NCI-H526 (cell line): ENCODE data around the gene NRG3.

ENCODE experiments used
- DNase-seq, 2 experiments: peaks; one replicate each; lab custom pipeline; 2025; lab: John Stamatoyannopoulos, UW

The NRG3 gene

DNA sequence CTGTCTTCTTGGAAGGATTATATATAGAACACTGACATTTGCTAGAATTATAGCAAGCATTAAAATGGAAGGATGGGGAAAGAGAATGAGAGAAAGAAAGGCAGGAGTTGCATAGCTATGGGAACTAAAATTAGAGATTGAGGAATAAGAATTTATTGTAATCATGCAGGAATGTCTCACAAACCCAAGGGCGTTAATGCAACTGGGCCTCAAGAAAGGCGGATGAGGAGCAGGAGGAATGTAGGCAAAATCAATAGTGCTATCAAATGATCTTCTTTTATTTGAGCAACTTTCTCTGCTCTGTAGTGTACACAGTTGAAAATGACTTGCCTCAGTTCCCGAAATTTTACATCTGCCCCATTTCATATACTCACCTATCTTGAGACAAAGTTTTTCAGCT is 1132.5 kb downstream of the NRG3 start:
- no peak for DNase-seq

DNA sequence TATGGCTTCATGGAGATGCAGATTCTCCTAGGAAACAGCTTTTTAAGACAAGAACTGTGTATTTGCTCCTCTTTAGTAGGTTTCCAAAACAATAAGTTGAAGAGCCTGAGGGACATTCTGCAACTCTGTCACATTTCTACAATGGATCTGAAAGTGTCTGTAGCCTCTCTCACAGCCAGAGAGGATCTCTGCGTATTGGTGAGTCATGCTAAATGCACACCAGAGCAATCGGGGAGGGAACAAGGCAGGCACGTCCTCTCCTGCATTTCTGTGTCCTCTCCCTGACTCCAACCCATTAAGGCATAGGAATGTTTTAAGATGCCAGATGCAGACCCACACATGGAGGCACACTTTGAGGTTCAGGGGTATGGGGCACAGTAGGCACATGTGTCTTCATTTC is 1137.9 kb downstream of the NRG3 start:
- no peak for DNase-seq

DNA sequence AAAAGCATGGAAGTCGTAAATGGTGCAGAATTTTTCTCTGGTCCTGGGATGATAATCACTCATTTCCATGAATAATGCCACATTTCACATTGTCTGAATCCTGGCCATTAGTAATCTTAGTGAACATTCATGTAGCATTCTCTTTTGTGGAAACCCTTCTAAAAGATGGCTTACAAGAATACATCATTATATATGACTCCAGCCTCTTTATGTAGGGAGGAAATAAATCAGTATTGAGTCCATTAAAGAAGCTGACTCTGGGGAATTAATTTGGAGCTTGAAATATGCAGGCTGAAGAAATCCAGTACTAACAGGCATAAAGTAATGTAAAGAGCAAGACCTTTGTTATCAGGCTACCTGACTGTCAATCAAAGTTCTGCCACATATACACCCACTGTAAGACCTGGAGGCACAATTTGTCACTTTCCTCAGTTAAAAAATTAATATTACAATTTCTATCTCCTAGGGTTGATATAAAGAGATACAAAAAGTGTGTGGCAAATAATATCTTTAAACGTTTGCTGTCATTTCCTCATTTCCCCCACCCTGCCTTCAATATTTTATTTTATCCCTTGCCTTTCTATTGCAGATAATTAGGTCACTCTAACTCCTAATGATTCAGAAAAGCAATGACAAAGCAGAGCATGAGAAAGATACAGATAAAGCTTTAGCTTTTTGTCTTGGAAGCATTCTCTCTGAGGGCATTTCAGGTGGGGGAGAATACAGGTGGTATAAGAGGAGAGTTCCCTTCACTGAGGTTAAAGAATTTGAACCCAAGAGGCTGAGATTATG is 1142.3 kb downstream of the NRG3 start:
- DNase-seq, result no peak

DNA sequence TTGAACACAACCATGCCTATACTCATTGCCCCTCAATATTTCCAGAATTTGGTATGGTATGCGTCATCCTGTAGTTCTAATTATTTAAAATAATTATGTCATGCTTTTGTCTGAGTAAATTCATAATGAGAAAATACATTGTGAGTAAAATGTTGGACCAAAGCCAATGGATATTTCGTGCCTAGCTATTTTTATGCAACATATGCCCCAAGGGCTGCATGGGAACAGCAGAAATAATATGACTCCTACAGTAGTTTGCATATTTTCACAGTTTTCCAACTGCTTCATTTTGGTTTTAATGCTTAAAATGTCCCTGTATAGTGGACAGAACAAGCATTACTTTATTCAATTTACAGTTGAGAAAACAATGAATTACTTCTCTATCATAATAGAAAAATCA is 1148.7 kb downstream of the NRG3 start:
- no peak for DNase-seq
